ENCODE results near the gene MAN2C1. TPM values are rescaled to one million over a fixed set of nuclear protein-coding genes. Genes with fewer than 3 reads are reported as not detected.
"Not testable (repeated sequence)": the region's sequence is repeated elsewhere in the genome, so short reads cannot be mapped to it uniquely, and the experiment has no call there.

The MAN2C1 gene
- total RNA-seq: 96.9 TPM
- long read RNA-seq, transcript MAN2C1-201 (26 exons, 3,284 nt): major isoform, 17 of 51 reads
- long read RNA-seq, transcript MAN2C1-242 (26 exons, 3,177 nt): minor isoform, 8 of 51 reads
- long read RNA-seq, partial matches to known transcripts: 14 of 51 reads
- long read RNA-seq, other reads (novel, unspliced or antisense): 12 of 51 reads

DNA sequence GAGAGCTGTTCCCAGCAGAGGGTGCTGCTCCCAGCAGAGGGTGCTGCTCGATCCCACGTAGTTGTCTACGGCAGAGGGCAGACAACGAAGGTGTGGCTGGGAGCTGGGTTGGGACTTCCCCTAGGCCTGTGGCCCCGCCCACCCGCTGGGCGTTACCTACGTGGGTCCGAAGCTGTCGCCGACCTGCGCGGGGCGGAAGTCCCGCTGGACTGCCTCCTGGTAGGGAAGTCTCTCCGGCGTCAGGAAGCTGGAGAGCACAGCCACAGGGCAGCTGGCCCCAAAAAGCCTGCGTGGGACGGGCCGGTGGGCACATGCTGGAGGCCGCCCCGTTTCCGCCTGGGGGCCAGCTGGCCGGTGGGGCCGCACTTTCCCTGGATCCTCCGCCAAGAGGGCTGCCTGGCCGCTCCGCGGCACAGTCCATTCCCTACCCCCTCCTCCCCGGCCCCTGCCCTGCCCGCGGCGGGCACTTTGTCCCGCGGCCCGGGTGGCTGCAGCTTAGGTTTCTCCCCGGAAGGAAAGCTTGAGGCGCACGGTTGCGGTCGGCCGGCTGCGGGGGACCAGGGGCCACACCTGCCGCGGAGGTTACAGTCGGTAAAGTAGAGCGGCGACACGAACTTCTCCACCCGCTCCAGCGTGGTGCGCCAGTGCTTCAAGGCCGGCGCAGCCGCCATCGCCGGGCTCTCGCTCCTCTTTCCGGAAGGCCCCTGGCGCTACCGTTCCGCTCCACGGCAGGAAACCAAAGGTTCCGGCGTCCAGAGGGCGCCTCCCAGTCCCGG lies at the start of gene MAN2C1:
MAN2C1 (minus strand) TSS at position 695 of the 776 bp plus-strand sequence; CDS start at position 671, 24 bp downstream.
- intact Hi-C loops (cut with micrococcal nuclease): no loop called here
- ATAC-seq (peak; percentile 97), DNase-seq (peak; percentile 97)

DNA sequence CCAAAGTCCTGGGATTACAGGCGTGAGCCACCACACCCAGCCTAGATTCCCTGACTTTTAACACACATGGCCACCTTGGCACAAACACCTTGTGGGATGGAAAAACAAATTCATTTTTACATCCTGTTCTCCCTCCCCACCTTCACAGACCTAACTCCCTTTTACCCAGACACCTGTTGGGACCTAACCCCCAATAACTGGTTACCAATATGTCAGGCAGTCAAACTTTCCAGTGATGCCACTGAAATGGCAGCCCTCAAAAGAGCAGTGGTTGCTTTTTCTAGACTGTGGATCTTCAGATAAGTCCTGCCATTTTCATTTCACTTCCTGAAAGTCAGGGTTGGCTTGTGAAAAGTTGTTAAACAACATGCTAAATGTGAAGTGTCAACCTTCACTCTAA lies 48.2 kb upstream of the MAN2C1 start:
- DNase-seq: no peak
- ATAC-seq: no peak
- intact Hi-C loops (cut with micrococcal nuclease): no loop called here

DNA sequence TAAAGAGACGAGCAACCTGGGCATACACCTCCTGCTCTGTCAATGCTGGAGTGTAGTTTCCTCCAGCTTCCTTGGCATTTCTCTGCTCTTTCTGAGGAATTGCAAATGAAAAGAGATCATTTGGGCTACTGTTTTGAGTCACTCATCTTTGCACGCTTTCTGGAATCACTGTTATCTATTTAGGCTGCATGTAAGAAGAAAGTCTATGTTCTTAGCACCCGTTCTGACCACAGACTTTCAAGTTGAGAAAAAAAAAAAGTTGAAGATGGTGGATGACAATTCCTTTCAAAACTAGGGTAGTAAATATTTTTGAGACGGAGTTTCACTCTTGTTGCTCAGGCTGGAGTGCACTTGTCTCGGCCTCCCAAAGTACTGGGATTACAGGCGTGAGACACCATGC lies 41.8 kb upstream of the MAN2C1 start:
- ATAC-seq (no peak), DNase-seq (no peak)
- intact Hi-C loops (cut with micrococcal nuclease): no loop called here

DNA sequence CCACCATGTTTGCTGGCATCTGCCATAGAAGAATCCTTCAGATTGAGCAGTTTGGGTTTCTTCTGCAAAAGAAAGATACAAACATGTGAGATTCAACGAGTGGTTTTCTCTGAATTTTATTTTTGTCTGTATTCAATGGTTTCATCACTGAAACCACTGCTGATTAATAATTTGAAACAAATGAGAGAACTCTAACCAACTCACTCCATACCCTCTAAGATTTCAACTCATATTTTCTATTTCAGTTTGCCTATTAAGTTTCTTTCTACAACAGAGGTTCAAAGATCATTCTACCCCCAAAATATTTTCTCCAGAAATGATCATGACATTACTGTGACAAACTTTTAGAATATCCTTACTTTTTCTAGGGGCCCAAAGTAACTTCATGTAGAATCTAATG lies 38.7 kb upstream of the MAN2C1 start:
- no peak for ATAC-seq
- intact Hi-C loops (cut with micrococcal nuclease): no loop called here
- no peak for DNase-seq

DNA sequence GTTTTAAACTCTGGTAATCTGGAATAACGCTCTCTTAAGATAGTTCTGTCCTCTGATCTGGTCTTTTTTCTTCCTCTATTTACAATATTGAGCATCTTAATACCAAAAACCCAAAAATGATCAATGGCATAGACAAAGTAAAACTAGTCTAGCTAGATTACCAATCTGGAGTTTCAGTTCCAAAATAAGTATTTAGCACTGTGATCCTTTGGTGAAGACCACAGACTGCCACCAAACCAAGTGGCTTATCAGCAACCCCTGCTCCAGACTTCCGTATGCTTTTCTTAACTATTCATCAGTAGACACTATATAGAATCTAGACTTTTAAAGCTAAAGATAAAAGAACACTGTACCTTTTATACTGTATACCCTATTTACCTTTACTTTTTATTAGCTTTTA lies 35.5 kb upstream of the MAN2C1 start:
- intact Hi-C loops (cut with micrococcal nuclease): no loop called here
- ATAC-seq: no peak

DNA sequence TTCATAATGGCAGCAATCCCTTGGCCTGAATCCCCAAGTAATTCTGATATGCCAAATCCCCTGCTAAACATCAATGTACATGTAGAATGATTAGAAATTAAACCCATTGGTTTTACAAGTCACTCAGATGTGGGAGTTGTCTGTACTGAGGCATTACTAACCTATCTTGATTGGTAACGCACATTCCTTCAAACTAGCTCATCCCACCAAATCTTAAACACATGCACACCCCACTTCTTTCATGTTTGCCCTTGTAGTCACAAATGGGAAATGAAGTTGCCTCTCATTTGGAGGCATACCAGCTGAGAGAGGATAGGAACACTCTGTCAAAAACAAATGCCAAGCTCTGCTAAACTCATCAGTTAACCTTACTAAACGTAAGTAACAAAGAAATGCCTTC lies 29.1 kb upstream of the MAN2C1 start:
- ATAC-seq (no peak), DNase-seq (no peak)
- intact Hi-C loops (cut with micrococcal nuclease): no loop called here

More for the DNA sequence above, 35.5 kb upstream of the MAN2C1 start:
- DNase-seq: no peak

DNA sequence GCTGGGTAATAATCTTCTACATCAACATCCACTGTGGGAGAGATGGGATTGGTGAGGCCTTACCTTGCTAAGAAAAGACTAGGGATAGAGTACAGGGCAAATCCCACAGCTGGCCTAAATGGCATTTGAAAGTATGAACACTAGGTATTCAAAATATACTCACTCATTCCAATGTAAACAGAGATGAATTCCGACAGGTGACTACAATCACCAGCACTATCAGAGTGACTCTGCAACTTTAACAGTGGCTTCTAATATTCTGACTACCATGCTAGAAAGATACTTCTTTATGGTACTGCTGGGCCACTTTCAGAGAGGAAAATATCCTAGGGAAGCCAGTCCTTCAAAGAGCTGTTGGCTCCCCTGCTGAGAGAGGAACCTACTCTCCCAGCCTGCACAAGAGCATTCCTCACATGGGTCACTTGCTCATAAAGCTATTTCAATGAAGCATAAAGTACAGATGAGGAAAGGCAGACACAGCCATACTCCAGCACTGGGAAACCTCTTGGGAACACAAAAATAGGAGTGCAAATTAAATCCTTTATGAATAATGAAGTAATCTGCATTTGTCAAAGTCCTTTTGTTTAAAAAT lies 21.5 kb upstream of the MAN2C1 start:
- peak; percentile 41 for ATAC-seq
- DNase-seq: no peak
- intact Hi-C loops (cut with micrococcal nuclease): no loop called here

DNA sequence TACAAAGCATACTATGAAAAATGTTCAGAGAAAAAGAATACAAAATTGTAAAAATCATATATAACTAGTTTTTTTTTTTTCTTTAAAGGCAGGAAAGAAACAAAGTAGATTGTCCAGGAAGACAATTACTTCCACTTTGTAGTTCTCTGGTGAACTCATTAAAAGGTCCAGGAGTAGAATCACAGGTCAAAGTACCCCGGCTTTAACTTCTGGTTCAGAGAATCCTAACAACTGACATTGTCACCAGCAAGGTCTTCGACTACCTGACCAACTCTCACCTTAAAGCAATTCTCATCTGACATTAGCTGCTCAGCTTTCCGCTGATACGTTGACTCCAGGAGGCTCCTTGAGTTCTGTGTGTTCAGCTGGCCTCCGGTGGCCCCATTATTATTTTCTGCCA lies 15.6 kb upstream of the MAN2C1 start:
- DNase-seq; ATAC-seq; intact Hi-C loops (cut with micrococcal nuclease): not testable (repeated sequence)

DNA sequence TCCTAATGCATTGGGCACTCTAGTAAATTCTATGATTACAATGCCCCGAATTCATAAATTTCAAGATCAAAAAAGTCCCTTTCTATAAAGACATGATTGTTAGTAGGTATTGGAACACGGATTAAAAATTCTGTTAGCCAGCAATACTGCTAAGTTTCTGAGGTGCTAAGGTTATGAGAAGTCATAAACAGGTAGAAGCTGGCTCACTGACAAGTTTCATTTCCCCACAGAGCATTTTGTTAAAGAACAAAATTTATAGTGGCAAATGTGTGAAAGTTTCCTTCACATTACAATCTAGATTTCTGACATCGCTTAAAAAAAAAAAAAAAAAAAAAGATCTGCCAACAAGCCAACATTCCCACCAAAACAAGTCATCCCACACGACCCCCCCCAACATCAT lies 12.4 kb upstream of the MAN2C1 start:
- intact Hi-C loops (cut with micrococcal nuclease): no loop called here
- ATAC-seq (no peak), DNase-seq (no peak)

DNA sequence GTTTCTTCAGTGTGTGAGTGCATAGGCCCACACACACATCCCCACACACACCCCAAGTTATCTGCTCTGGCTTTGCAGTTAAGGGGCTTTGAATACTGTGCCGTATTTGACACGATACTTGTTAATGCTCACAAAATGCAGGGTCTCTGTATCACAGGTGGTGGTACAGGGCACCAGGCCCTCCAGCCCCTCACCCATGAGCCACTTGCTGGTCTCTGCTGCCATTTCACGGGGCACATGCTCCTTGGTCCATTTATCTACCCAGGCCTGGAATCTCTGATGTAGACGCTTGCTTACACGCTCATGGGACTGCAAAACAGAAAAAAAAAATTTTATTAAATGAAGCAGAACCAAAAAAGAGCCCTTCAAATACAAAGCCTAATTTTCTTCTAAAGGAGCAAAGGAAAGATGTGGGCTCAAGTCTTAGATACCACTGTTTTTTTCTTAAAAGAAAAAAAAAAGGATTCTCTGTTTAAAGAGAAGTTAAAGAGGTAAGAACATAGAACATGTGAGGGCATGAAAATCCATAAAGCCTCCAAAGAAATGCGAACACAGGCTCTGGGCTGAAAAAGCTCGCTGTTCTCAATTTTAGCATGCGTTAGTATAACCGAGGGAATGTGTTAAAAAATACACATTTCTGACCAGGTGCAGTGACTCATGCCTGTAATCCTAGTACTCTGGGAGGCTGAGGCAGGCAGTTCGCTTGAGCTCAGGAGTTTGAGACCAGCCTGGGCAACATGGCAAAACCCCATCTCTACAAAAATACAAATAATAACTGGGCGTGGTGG lies 3.7 kb upstream of the MAN2C1 start:
- DNase-seq (no peak), ATAC-seq (no peak)
- intact Hi-C loops (cut with micrococcal nuclease): no loop called here

DNA sequence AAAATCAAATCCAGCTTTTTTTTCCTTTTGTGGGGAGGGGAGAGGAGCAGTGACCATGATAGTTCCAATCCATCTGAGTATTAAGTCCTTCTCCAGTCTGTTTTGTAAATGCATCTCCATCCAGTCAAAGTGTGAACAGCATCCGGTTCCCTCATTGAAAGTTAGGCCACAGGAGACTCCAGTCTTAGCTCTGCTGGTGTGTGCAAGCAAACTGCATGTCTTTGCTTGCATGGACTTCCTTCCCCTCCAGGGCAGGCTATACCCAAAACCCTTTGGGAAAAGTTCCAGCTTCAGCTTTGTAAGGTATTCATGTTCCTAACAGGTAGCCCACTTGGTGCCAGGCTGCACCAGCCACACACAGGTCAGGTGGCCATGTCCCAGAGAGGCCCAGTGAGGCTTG lies 3.1 kb upstream of the MAN2C1 start:
- intact Hi-C loops (cut with micrococcal nuclease): no loop called here
- ATAC-seq: no peak
- DNase-seq: no peak

DNA sequence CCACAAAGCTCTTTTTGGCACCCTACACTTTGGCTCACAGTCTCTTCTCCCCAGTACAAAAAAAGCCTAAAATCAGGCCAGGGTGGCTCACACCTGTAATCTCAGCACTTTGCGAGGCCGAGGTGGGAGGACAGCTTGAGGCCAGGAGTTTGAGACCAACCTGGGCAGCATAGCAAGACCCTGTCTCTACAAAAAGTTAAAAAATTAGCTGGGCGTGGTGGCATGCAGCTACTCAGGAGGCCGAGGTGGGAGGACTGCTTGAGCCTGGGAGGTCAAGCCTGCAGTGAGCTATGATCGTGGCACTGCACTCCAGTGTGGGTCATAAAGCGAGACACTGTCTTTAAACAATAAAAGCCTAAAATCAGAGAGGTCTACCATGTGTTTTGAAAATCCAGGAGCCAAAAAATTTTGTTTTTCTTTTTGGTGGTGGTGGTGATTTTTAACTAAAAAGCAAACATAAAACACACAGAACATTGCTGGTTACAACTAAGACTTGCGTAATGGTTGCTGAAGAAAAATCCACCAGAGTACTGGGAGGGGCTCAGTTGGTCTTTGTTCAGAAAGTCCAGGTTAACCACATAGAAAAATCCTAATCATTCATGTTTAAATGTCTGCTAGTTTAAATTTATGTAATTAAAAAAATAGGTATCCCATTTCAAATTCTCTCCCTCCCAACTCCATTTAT lies 1.6 kb upstream of the MAN2C1 start:
- ATAC-seq (no peak), DNase-seq (no peak)
- intact Hi-C loops (cut with micrococcal nuclease): no loop called here

DNA sequence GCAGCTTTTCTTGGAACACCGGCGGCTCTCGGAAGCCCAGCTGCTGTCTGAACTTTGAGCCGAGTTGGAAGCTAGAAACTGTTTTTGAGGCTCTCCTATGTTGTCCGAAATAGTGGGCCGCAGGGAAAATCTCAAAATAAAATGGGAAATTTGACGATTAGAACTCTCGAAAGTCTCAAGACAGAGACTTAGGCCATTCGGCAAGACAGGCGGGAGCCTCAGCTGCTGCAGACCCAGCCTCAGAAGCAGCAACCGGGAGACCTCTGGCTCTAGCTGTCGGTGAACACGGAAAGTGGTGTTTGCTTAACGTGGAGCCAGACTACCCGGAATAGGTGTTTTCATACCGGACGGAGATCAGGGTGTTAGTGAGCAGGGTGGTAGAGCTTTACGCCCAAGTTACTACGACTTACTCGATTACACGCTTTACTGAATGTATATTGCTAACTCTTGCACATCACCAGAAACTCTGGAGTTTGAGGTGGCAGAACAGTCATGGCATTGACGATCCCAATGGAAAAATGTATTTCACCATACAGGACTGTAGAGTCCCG lies 357 bp upstream of the MAN2C1 start:
- DNase-seq: no peak
- intact Hi-C loops (cut with micrococcal nuclease): no loop called here
- ATAC-seq: peak; percentile 4

DNA sequence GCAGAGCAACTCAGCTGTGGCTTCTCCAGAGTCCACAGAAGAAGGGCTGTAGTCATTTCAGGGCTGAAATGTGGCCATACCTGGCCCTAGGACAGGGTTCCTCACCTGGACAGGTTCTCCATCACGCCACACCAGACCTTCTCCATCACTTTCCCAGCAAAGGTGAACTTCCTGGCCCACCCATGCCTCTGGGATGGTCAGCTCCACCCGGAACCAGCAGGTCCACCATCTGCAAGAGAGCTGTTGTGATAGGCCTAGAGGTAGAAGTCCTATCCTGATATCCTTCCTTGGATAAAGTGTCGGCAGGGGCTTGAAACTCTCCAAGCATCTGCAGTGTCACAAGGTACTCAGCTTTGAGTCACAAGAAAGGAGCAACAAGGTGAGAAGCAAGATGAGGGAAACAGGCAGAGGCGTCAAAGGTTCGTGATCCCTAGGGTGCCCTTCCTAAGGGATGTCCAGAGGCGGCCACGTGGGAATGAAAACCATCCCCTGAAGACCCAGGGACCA lies 948 bp downstream of the MAN2C1 start:
- intact Hi-C loops (cut with micrococcal nuclease): no loop called here
- ATAC-seq: no peak

DNA sequence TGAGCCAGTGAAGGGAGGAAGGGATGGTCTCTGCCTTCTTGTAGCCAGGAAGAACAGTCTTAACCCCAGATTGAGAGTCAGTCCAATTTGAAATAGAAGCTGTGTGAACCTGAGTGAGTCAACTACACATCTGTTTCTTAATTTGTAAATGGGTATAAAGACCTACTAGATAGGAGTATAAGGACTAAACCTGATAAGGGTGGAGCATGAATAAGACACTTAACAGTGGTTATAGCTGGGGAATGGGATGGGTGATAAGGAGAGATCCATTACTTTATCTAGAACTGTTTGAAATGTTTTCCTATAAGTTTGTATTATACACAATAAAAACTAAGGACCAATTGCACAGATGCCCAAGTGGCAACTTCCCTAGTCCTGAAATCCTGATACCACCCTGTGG lies 1.4 kb downstream of the MAN2C1 start:
- ATAC-seq (no peak), DNase-seq (no peak)
- intact Hi-C loops (cut with micrococcal nuclease): no loop called here

More for the DNA sequence above, 948 bp downstream of the MAN2C1 start:
- no peak for DNase-seq

DNA sequence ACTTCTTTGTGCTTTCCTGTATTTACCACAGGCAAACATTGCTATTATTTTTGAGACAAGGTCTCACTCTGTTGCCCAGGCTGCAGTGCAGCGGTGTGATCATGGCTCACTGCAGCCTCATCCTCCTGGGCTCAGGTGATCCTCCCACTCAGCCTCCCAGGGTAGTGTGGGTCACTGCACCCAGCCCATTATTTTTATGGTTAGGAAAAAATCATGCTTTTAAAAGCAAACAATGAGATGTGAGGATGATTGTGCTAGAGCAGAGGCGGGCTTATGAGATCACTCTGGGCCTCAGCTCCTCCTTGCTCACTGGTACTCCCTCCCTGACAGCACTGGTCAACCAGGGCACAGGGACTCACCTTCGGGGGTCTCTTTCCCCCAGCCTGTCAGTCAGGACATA lies 2.2 kb downstream of the MAN2C1 start:
- no peak for DNase-seq
- intact Hi-C loops (cut with micrococcal nuclease): no loop called here
- ATAC-seq: no peak

DNA sequence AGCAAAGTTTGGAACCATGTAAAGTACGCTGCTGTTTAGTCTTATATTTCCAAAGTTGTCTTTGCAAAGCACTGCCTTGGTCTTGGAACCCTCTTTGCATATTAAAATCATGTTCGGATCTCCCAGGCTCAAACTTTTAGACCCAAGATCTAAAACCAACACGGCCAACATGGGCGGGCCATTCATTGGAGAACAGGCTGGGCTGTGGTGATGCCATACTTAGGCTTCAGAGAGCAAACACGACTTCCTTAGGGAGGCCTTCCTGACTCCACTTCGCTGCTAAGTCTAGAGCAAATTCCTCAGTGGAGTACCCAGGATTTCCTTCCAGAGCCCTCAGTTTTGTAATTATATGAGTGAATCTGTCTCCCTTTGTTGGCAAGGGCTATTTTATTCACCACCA lies 3.5 kb downstream of the MAN2C1 start:
- DNase-seq (no peak), ATAC-seq (no peak)
- intact Hi-C loops (cut with micrococcal nuclease): no loop called here

DNA sequence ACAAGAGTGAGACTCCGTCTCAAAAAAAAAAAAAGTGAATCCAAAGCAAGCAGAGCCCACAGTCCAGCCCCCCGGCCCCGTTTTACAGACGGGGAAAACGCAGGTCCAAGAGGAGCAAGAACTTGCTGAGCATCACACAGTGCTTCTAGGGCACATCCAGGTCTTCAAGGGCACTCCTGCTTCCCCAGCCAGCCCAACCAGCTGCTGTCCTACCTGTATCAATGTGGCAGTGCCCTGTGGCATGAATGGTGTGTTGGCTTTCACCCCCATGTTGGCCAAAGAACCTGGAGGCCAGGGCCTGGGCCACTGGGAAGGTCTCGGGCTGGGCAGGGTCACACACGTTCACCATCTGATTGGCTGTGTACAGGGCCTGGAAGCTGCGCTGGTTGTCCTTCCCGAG lies 4.6 kb downstream of the MAN2C1 start:
- intact Hi-C loops (cut with micrococcal nuclease): no loop called here
- ATAC-seq (no peak), DNase-seq (no peak)

DNA sequence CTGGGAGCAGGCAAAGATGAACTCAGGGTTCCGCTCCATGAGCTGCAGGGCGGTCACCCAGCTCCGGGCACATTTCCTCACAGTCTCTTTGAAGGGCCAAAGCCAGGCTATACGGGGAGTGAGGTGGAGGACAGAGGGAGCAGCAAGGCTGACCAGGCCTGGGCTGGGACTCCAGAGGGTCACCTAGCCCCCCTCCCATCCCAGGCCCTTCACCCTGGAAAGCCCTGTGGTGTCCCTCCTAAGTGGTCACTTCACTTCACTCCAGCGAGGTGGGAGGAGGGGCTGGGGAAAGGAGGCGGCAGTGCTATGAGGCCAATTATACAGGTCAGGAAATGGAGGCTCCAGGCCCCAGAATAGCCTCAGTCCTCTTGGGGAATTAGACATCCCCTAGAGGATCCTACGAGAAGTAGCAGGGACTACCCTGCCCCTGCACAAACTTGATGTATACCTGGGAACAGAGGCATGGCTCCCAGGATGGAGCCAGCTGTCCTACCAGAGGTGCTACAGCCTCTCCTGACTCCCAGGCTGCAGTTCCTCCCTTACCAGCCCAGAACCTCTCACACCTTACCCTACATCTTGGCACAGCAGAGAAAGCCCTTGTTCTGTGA lies 5.7 kb downstream of the MAN2C1 start:
- no peak for ATAC-seq
- intact Hi-C loops (cut with micrococcal nuclease): no loop called here
- DNase-seq: no peak
